Epithelial cell of proximal tubule (primary cell): ENCODE results near the gene HTR3E. TPM values are rescaled to one million over a fixed set of nuclear protein-coding genes. Genes with fewer than 3 reads are reported as not detected.

Experiments used
- DNase-seq: peaks from one replicate; pipeline ENCODE4 v3.0.0-alpha.2; 2011; ENCODE audit warnings: low read depth
- H3K4me3 ChIP-seq: 2 replicates; pipeline ENCODE4 v1.5.1; 2011; ENCODE audit warnings: low read depth, mild to moderate bottlenecking, low read length
- CTCF ChIP-seq: conservative IDR thresholded peaks from 2 replicates; pipeline ENCODE4 v1.5.1; 2012; ENCODE audit warnings: low read depth, mild to moderate bottlenecking, low read length
- total RNA-seq: library from RNA; depleted of rRNA; stranded (reverse); fragments of >200 nt; gene quantifications from 2 replicates; pipeline ENCODE4 v1.2.3, GENCODE V29; 2015

Gene HTR3E
- total RNA-seq, 1 donor from 2014 or later, result not detected

DNA sequence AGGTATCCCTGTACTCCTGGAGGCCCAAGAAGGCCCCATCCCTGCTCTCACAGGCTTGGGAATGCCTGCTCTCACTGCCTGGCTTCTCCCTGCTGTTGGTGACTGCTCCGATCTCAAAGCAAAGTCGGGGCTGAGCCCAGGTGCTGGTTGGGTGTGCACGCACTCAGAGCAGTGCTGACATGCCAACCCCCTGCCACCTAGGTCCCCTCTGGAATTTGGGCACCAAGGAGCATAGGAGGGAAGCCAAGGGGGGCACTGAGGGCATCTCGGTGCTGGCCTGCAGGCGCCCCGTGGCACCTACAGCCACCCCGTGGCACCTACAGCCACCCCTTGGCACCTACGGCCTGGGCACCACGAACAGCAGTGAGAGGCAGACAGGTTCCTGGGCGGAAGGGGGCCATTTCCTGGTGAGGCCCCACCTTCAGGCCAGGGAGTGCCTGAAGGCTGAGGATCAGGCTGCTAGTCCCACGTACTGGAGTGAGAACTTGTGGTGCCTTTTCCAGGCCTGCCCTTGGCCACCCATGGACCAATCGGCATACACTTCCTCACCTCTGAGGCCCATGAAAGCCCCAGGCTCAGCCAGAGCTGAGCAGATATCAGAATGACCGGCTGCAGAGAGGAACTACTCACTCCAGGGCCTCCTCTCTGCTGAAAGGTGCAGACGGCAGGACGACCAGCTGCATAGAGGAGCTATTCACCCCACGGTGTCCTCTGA is 15.6 kb upstream of the HTR3E start:
- H3K4me3 ChIP-seq, result no peak overlapping the region
- no peak for TF ChIP-seq CTCF
- no peak for DNase-seq

DNA sequence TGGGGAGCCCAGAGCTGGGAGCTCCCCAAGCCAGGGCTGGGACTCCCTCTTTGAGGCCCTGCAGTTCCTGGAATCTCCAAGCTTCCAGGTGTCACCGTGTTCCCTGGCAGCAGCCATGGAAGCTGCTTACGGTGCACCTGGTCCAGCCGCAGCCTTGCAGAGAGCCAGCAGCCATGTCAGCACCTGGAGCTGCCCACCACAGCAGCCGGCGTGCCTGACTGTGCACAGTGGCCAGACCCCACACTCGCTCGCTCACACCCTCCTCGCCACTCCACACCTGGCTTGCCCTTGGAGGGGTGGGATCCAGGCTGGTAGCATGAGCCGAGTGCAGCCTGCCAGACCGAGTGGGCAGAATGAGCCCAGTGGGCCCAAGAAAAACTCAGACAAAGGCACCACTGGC is 14.8 kb upstream of the HTR3E start:
- TF ChIP-seq CTCF, result no peak
- no peak for DNase-seq
- no peak overlapping the region for H3K4me3 ChIP-seq

- TF ChIP-seq CTCF, result no peak
- H3K4me3 ChIP-seq, result no peak overlapping the region
- DNase-seq, result no peak
Observed at GRCh38 chr3:184082465-184082864, 14.4 kb upstream of the HTR3E start.

DNA sequence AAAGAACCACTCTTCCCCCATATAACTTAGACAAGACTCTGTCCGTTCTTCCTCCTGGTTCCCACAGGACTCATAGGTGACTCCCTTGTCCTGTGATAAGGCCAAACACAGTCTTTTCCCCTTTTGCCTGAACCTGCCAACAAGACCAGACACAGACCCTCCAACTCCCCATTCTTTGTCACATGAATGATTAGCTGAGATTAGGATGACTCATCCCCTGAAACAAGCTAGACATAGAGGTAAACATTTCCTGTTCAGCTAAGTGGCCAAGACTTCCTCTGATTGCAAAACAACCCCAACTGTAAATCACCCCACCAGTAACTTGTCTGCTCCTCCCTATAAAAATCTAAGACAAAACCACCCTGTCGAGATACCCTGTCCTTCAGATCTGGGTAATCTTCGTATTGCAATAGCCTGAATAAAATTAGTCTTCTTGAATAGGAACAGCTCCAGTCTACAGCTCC is 11.4 kb upstream of the HTR3E start:
- peak; percentile 27 for DNase-seq
- TF ChIP-seq CTCF, result no peak
- no peak overlapping the region for H3K4me3 ChIP-seq

DNA sequence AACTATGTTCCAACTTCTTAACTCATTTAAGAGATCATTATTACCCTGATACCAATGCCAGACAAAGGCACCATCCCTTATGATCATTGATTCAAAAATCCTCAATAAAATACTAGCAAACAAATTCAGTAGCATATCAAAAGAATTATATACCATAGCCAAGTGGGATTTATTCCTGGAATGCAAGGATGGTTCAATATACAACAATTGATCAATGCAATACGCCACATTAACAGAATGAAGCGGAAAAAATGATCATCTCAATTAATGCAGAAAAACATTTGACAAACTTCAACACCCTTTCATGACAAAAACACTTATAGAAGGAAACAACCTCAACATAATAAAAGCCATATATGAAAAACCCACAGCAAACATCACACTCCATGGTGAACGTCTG is 4.7 kb upstream of the HTR3E start:
- DNase-seq, result no peak
- H3K4me3 ChIP-seq, result no peak overlapping the region
- no peak for TF ChIP-seq CTCF

DNA sequence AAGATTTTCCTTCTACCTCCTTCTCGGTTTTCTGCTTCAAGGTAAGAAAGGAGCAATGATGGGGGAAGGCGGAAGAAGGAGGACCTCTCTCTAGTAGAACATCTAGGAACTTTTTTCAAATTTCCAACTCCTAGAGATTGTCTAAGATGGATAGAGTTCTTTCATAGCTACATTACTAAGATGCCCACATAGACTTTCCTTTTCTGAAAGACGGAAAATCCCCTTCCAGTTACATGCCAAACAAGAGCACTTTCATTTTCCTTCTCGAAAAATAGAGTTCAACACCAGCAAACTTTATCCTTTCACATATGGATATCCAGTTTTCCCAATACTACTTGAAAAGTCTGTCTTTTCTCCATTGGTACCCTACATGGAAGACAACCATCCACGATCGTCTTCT is 692 bp downstream of the HTR3E start:
- TF ChIP-seq CTCF, result no peak
- H3K4me3 ChIP-seq, result no peak overlapping the region
- DNase-seq, result no peak
